ENCODE results near the gene HSPBP1.

DNA sequence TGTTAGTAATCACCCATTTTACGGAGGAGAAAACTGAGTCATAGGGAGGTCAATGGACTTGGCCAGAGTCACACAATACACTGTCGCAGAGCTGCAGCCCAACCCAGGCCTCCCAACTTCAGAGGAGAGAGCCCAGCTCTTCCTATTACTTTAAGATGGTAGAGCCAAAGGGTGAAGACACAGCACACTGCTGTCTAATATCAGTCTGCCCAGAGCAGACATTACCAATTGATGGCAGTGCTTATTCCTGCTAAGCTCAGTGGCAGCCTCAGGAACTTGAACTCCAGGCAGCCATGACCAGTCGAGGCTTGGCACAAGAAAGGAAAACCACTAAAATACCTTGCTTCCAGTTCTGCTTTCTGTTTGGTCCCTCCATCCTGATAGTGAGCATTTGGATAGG is 26.8 kb upstream of the HSPBP1 start:
- TF ChIP-seq, protein P1, sequence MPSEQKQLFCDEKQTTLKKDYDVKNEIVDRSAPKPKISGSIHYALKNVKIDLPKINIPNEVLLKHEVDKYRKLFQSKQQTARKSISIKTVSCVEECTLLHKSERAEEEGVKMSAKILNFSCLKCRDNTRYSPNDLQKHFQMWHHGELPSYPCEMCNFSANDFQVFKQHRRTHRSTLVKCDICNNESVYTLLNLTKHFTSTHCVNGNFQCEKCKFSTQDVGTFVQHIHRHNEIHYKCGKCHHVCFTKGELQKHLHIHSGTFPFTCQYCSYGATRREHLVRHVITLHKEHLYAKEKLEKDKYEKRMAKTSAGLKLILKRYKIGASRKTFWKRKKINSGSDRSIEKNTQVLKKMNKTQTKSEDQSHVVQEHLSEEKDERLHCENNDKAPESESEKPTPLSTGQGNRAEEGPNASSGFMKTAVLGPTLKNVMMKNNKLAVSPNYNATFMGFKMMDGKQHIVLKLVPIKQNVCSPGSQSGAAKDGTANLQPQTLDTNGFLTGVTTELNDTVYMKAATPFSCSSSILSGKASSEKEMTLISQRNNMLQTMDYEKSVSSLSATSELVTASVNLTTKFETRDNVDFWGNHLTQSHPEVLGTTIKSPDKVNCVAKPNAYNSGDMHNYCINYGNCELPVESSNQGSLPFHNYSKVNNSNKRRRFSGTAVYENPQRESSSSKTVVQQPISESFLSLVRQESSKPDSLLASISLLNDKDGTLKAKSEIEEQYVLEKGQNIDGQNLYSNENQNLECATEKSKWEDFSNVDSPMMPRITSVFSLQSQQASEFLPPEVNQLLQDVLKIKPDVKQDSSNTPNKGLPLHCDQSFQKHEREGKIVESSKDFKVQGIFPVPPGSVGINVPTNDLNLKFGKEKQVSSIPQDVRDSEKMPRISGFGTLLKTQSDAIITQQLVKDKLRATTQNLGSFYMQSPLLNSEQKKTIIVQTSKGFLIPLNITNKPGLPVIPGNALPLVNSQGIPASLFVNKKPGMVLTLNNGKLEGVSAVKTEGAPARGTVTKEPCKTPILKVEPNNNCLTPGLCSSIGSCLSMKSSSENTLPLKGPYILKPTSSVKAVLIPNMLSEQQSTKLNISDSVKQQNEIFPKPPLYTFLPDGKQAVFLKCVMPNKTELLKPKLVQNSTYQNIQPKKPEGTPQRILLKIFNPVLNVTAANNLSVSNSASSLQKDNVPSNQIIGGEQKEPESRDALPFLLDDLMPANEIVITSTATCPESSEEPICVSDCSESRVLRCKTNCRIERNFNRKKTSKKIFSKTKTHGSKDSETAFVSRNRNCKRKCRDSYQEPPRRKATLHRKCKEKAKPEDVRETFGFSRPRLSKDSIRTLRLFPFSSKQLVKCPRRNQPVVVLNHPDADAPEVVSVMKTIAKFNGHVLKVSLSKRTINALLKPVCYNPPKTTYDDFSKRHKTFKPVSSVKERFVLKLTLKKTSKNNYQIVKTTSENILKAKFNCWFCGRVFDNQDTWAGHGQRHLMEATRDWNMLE (tag by site-specific recombination; conservative IDR thresholded peaks at IDR 0.05; ENCODE audit: low read depth): no peak
- TF ChIP-seq, protein P2, sequence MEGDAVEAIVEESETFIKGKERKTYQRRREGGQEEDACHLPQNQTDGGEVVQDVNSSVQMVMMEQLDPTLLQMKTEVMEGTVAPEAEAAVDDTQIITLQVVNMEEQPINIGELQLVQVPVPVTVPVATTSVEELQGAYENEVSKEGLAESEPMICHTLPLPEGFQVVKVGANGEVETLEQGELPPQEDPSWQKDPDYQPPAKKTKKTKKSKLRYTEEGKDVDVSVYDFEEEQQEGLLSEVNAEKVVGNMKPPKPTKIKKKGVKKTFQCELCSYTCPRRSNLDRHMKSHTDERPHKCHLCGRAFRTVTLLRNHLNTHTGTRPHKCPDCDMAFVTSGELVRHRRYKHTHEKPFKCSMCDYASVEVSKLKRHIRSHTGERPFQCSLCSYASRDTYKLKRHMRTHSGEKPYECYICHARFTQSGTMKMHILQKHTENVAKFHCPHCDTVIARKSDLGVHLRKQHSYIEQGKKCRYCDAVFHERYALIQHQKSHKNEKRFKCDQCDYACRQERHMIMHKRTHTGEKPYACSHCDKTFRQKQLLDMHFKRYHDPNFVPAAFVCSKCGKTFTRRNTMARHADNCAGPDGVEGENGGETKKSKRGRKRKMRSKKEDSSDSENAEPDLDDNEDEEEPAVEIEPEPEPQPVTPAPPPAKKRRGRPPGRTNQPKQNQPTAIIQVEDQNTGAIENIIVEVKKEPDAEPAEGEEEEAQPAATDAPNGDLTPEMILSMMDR (tag by site-specific recombination; IDR thresholded peaks at IDR 0.05): no peak
- no peak for TF ChIP-seq HOXA7 (CRISPR knock-in tag; IDR thresholded peaks at IDR 0.05; ENCODE audit: borderline replicate concordance)

Data from HEK293 (cell line).